ENCODE data around the gene PEPD. TPM values are rescaled to one million over a fixed set of nuclear protein-coding genes. Genes with fewer than 3 reads are reported as not detected.

PEPD gene
- total RNA-seq, 1 experiment from 2014 or later = 40.5 TPM

DNA sequence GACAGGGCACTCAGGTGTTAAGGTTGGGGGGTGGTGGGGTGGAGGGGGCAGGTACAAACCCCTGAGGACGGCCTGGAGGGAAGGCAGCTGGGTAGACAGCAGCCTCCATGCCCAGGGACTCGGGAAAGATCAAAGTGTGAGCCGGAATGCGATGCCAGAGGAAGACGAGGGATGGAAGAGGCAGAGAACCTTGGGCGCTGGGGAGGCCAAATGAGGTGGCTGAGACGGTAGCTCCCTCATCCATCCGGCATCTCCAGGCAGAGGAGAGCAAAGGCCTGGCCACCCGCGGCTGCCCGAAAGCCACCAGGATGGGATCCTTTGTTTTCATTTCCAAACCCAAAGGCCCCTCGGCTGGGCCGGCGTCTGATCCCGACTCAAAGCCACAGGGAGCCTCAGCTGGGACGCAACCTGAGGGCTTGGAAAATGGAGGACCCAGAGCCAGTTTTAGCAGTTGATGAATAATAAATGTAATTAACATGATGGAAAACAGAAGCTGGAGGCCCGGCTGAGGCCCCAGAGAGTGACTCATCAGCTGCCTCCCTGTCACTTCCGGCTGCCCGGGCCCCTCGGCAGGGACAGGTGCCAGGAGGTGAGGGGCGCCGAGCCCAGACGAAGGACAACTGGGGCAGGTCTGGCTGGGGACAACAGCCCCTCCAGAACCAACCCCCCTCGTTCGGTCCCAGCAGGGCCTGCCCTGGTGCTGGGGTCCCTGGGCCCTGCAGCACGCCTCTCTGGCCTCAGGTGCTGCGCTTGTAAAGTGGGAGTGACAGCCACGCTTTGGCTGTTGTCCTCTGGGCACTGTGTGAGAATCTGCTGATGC, 86.5 kb downstream of the PEPD start:
- DNase-seq (ENCODE audit: low read depth, low spot score) (no peak), ATAC-seq (no peak)
- Histone ChIP-seq H3K9me3 (ENCODE audit: control insufficient read depth in 1 of 2, insufficient read depth in 1 of 2, low read depth in 1 of 2, low read length in 2 of 2) (no peaks in the 10 kb centered on the region), H3K4me2 (ENCODE audit: low read length) (no peak overlapping the region), H3K27me3 (ENCODE audit: insufficient read depth, low read length) (no peaks in the 10 kb centered on the region), H3K36me3 (ENCODE audit: control insufficient read depth in 1 of 2, insufficient read depth in 2 of 2, low read length in 2 of 2) (no peaks in the 10 kb centered on the region), H3K9ac (ENCODE audit: low read length) (no peak overlapping the region), H3K4me1 (ENCODE audit: control insufficient read depth in 1 of 2, insufficient read depth in 2 of 2, low read length in 2 of 2) (no peaks in the 10 kb centered on the region), H2AFZ (ENCODE audit: low read depth, low read length, poor library complexity, severe bottlenecking) (no peak overlapping the region), H3K79me2 (ENCODE audit: insufficient read depth, low read length) (no peaks in the 10 kb centered on the region), H3K27ac (ENCODE audit: low read depth, low read length) (no peak overlapping the region), H3K4me3 (replicated peaks in 1 of 2; ENCODE audit: low read depth in 1 of 2, low read length in 2 of 2) (no peak overlapping the region), H4K20me1 (ENCODE audit: insufficient read depth) (no peaks in the 10 kb centered on the region), H3K9me2 (ENCODE audit: insufficient read depth) (no peaks in the 10 kb centered on the region)
- RAD21 ChIA-PET (ENCODE audit: low non-redundant PET in 1 of 2, low total read pairs in 2 of 2, uncharacterized antibody in 2 of 2, unreplicated experiment in 2 of 2) = no interaction called here
- no peak for TF ChIP-seq CEBPB (IDR thresholded peaks at IDR 0.05; ENCODE audit: low read depth)
- TF ChIP-seq SIN3A (IDR thresholded peaks at IDR 0.05; ENCODE audit: low read depth) = no peak
- TF ChIP-seq JUND (IDR thresholded peaks at IDR 0.05) = no peak
- TF ChIP-seq EZH2phosphoT487 (IDR thresholded peaks at IDR 0.05; ENCODE audit: borderline replicate concordance) = no peak
- peak; percentile 13 for TF ChIP-seq TCF7L2 (IDR thresholded peaks at IDR 0.05; ENCODE audit: borderline replicate concordance, extremely low read depth, insufficient read depth, insufficient read length)
- TF ChIP-seq EGR1 (IDR thresholded peaks at IDR 0.05; ENCODE audit: low read depth) = no peak
- no peak for TF ChIP-seq ZFX (IDR thresholded peaks at IDR 0.05)
- POLR2A ChIA-PET = no interaction called here
- BruUV-seq (replicated peaks) = no TSS peak
- CTCF ChIA-PET = no interaction called here
- intact Hi-C loops (cut with micrococcal nuclease) = no loop called here

GRCh38 chr19:33434069-33434885, 87.3 kb downstream of the PEPD start:
- no peak for DNase-seq (ENCODE audit: low read depth, low spot score)
- H3K4me2 ChIP-seq (ENCODE audit: low read length) = no peak overlapping the region
- H4K20me1 ChIP-seq (ENCODE audit: insufficient read depth) = no peaks in the 10 kb centered on the region
- no peaks in the 10 kb centered on the region for H3K4me1 ChIP-seq (ENCODE audit: control insufficient read depth in 1 of 2, insufficient read depth in 2 of 2, low read length in 2 of 2)
- ChIA-PET POLR2A (no interaction called here), CTCF (interaction anchor here (1.2 kb wide), 1 partner anchor 18 kb away, joined by 4 read pairs; no protein-coding TSS in a partner anchor), RAD21 (ENCODE audit: low non-redundant PET in 1 of 2, low total read pairs in 2 of 2, uncharacterized antibody in 2 of 2, unreplicated experiment in 2 of 2) (no interaction called here)
- no peaks in the 10 kb centered on the region for H3K36me3 ChIP-seq (ENCODE audit: control insufficient read depth in 1 of 2, insufficient read depth in 2 of 2, low read length in 2 of 2)
- no peak overlapping the region for H2AFZ ChIP-seq (ENCODE audit: low read depth, low read length, poor library complexity, severe bottlenecking)
- ATAC-seq = no peak
- no peaks in the 10 kb centered on the region for H3K27me3 ChIP-seq (ENCODE audit: insufficient read depth, low read length)
- no peak overlapping the region for H3K27ac ChIP-seq (ENCODE audit: low read depth, low read length)
- no peak for TF ChIP-seq CBX3 (IDR thresholded peaks at IDR 0.05; ENCODE audit: low read depth)
- TF ChIP-seq, protein P1, sequence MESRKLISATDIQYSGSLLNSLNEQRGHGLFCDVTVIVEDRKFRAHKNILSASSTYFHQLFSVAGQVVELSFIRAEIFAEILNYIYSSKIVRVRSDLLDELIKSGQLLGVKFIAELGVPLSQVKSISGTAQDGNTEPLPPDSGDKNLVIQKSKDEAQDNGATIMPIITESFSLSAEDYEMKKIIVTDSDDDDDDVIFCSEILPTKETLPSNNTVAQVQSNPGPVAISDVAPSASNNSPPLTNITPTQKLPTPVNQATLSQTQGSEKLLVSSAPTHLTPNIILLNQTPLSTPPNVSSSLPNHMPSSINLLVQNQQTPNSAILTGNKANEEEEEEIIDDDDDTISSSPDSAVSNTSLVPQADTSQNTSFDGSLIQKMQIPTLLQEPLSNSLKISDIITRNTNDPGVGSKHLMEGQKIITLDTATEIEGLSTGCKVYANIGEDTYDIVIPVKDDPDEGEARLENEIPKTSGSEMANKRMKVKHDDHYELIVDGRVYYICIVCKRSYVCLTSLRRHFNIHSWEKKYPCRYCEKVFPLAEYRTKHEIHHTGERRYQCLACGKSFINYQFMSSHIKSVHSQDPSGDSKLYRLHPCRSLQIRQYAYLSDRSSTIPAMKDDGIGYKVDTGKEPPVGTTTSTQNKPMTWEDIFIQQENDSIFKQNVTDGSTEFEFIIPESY (IDR thresholded peaks at IDR 0.05; ENCODE audit: extremely low read depth, insufficient replicate concordance, low read length) = no peak
- TF ChIP-seq, protein P2, sequence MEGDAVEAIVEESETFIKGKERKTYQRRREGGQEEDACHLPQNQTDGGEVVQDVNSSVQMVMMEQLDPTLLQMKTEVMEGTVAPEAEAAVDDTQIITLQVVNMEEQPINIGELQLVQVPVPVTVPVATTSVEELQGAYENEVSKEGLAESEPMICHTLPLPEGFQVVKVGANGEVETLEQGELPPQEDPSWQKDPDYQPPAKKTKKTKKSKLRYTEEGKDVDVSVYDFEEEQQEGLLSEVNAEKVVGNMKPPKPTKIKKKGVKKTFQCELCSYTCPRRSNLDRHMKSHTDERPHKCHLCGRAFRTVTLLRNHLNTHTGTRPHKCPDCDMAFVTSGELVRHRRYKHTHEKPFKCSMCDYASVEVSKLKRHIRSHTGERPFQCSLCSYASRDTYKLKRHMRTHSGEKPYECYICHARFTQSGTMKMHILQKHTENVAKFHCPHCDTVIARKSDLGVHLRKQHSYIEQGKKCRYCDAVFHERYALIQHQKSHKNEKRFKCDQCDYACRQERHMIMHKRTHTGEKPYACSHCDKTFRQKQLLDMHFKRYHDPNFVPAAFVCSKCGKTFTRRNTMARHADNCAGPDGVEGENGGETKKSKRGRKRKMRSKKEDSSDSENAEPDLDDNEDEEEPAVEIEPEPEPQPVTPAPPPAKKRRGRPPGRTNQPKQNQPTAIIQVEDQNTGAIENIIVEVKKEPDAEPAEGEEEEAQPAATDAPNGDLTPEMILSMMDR (IDR thresholded peaks at IDR 0.05 in 2 of 3, conservative IDR thresholded peaks at IDR 0.05 in 1 of 3; ENCODE audit: borderline replicate concordance in 1 of 3, insufficient read depth in 1 of 3, low read depth in 2 of 3, low read length in 2 of 3) = no peak
- TF ChIP-seq SP1 (IDR thresholded peaks at IDR 0.05; ENCODE audit: low read depth) = no peak
- TF ChIP-seq RAD21 (IDR thresholded peaks at IDR 0.05; ENCODE audit: low read depth) = no peak
- TF ChIP-seq ELF1 (IDR thresholded peaks at IDR 0.05; ENCODE audit: borderline replicate concordance, low read depth) = no peak
- no peak for TF ChIP-seq EZH2phosphoT487 (IDR thresholded peaks at IDR 0.05; ENCODE audit: borderline replicate concordance)
- no peak for TF ChIP-seq EGR1 (IDR thresholded peaks at IDR 0.05; ENCODE audit: low read depth)
- intact Hi-C loops (cut with micrococcal nuclease) = no loop called here
- no peaks in the 10 kb centered on the region for H3K9me2 ChIP-seq (ENCODE audit: insufficient read depth)
- H3K79me2 ChIP-seq (ENCODE audit: insufficient read depth, low read length) = no peaks in the 10 kb centered on the region
- H3K9me3 ChIP-seq (ENCODE audit: control insufficient read depth in 1 of 2, insufficient read depth in 1 of 2, low read depth in 1 of 2, low read length in 2 of 2) = no peaks in the 10 kb centered on the region
- no peak overlapping the region for H3K4me3 ChIP-seq (replicated peaks in 1 of 2; ENCODE audit: low read depth in 1 of 2, low read length in 2 of 2)
- BruUV-seq (replicated peaks) = no TSS peak
- no peak overlapping the region for H3K9ac ChIP-seq (ENCODE audit: low read length)

Measured in HCT116 (cell line).